Hematopoietic multipotent progenitor cell treated with erythropoietin and hydrocortisone succinate and interleukin-3 and kit ligand, for 4 days (in vitro differentiated cells): ENCODE data around the gene C1GALT1C1.
"Not testable (repeated sequence)": the region's sequence is repeated elsewhere in the genome, so short reads cannot be mapped to it uniquely, and the experiment has no call there.

Source experiments
- DNase-seq: peaks from one replicate; pipeline ENCODE4 v3.0.0-alpha.2; 2015

Gene C1GALT1C1

DNA sequence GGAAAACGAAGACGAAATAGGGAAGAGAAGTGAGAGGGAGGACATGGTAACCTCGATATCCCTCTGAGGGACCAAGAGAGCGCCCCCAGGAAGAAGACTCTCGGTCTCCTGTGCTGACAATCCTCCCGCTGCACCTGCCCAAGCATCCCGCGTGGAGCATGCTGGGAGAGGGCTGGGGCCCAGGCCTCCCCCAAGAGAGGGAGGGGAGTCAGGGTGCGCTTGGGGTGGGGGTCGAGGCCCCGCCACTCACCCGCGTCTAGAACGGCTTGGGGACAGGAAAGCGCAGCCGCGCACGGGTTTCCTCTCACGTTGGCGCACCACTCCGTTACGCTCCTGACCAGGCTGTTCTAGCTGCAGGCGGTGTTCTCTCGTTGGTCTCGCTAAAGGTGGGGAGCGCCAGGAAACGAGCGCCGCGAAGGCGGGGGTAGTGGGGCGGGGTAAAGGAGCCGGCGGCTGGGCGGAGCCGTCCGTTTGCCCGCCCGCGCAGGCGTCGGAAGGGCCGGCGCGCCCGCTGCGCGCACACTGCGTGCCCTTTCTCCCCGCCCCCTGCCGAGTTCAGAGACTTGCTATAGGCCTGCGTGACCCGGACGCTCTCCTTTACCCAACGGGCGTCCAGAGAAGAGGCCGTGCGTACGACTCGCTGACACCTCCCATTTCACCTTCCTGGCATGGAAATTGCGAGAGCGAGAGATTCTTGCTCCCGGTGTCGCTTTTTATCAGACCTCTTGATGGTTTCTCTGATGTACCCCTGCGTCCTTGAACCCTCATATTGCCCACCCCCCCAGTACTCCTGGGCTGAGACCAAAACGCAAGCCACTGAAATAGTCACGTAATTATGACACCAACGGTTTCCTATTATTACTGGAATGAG lies at the start of gene C1GALT1C1:
Gene C1GALT1C1 (minus strand): TSS at position 388 of the 871 bp plus-strand sequence. CDS start 2,888 bp downstream, outside the sequence.
- DNase-seq, result peak; percentile 97

DNA sequence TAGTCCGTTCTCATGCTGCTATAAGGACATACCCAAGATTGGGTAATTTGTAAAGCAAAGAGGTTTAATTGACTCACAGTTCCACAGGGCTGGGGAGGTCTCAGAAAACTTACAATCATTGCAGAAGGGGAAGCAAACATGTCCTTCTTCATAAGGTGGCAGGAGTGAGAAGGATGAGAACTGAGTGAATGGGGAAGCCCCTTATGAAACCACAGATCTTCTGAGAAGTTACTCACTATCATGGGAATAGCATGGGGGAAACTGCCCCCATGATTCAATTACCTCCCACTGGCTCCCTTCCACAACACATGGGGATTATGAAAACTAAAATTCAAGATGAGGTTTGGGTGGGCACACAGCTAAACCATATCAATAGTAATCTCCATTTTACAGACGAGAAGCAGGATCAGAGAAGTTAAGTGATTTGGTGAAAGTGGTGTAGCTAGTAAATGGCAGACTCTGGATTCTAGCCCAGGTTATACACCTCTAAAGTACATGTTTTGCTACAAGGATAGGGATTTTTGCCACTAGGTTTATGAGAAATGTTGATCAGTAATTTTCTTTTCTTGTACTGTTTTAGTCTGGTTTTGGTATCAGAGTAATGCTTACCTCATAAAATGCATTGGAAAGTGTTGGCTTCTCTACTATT lies 47.3 kb upstream of the C1GALT1C1 start:
- peak; percentile 22 for DNase-seq

DNA sequence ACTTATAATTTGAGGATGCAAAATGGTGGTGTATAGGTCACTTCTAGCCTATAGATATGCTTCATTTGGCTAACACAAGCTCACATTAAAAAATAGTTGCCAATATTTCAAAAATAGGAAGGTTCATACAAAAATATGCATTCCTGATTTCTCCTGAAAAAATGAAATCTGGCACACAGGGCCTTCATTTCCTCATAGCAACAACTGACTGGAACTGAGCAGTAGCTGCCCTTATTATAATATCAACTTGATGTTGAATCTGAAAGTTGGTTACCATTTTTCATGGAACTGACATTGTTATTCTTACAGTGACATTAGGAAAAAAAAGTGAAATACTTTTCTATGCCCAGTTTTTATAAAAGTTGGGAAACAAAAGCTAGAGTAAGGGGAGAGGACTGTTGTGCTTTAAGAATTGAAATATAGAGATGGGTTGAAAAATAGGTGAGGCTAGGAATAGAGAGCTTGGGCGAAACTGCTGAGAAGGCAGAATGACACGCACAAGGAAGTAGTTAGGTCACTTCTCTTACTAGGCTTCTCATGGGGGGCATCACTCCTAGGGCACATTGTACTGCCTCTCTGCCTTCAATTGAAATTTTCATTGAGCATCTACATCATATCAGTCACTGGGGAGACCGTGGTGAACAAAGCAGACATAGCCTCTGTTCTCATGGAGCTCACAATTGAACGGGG lies 43.1 kb upstream of the C1GALT1C1 start:
- DNase-seq, result no peak

DNA sequence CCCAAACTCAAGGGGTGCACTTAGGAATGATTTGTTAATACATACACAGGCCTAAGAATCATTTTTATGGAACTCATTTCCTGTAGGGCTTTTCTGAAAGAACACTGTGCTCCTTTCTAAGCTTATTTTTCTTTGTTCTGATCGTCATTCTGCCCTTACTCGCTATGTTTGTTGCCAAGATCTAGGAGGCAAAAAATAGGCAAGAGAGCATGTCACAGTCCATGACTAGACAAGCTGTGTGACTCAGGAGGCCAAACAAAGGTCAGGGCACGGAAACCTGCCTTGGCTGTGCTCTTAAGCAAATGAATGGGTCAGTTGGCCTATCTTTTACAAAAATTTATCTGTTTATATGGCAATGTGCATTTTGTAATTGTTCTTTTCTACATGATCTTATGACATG lies 42.5 kb upstream of the C1GALT1C1 start:
- DNase-seq, result no peak

DNA sequence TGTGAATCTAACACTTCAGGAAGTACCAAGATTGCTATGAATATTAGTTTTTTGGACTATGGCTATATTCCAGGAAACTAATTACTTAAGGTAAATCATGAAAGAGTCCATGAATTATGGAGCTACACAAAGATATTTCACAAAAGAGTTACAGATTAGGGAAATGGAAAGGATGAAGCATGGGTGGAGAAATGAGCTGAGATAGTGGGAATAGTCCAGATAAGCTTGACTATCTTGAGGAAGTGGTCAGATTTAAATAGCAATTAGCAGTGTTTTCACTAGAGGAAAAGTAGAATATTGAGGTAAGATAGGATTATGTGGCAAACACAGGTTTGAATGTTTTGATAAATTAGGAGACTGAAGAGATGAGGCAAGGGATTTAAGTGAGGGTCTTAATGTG lies 42.1 kb upstream of the C1GALT1C1 start:
- no peak for DNase-seq

DNA sequence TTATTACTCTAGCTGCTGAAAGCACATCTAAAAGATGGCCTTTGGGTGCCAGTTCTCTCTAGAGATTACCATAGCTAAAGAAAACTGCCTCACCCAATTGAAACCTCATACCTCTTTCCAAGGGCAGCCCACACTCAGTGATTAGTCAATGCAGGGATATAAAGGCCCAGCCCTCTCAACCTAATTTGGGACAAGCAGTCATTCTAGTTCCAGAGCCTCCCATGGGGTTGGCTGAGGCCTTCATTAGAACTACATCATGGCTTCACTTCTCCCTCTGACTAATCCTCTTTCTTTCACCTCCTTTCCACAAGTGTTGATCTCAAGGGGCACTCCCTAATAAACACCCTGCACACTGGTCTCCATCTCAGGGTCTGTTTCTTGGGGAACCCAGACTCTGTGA lies 38.5 kb upstream of the C1GALT1C1 start:
- DNase-seq, result no peak

DNA sequence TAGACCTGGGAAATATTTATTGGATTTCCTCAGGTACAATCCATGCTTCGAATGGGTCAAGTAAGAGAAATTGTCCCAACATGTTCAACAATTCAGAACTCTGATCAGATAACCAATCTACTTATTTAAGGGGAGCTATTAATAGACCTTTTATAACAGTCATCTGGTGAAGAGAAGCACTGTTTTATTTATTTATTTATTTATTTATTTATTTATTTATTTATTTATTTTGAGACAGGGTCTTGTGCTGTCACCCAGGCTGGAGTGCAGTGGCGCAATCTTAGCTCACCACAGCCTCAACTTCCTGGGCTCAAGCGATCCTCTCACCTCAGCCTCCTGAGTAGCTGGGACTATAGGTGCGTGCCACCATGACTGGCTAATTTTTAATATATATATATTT lies 34.7 kb upstream of the C1GALT1C1 start:
- not testable (repeated sequence) for DNase-seq

DNA sequence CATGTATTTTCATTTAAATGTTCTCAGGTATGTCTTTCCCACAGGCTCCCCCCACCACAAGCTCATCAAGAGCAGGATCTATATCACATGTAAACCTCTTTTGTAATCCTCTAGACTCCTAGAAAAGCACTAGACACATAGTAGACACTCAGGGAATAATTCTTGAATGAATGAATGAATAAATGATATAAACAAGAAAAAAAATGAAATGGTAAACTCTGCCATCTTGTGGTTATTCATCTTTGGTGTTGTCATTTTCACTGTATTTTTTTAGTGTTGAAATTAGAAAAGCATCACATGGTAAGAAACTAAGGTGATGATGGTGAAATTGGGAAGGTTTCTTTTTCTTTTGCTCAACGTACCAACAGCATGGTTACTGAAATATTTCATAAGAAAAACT lies 34.2 kb upstream of the C1GALT1C1 start:
- peak; percentile 53 for DNase-seq

DNA sequence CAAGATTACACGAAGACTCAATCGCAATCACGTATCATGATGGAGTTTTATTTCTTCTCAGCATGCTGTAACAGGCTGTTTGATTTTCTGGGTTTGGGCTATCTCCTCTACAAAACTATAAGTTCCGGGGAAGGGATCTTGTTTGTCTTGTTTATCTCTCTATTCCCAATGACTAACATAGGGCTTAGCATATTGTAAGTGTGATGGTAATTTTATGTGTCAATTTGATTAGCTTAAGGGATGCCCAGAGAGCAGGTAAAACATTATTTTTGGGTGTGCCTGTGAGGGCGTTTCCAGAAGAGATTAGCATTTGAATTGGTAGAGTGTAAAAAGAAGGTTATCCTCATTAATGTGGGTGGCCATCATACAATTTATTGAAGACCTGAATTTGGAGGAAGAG lies 32.8 kb upstream of the C1GALT1C1 start:
- DNase-seq, result no peak

DNA sequence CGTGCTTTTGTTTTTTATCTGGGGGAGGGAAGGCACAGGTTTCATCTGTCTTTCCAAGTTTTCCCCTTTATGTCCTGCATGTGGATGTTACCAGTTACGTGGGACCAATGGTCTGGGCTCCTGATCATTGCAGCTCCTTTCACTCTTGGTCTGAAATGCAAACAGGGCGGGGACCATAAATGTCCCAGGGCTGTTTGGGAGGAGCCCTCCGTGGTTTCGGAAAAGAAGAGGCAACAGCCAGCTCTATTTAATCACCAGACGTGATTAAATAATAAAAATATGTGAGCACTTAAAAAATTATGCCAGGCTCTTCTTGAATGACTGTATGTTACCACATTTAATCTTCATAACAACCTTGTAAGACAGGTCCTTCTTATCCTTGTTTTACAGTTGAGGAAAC lies 30.8 kb upstream of the C1GALT1C1 start:
- peak; percentile 10 for DNase-seq

DNA sequence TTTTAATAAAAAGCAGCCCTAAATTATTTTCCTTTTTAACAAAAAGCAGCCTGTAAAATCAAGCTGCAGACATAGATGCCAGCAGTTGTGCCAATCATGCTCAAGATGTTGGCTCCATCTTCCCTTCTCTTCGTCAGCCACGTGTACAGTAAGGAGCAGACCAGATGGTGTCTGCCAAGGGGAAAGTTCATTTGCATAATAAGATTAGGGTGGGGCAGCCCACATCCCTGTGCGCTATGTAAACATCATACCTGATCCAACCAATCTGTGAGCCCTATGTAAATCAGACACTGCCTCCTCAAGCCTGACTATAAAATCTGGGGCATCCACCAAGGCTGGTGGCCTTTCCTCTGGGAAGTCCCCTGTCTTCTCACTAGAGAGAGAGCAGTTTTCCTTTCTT lies 23.1 kb upstream of the C1GALT1C1 start:
- DNase-seq, result no peak

DNA sequence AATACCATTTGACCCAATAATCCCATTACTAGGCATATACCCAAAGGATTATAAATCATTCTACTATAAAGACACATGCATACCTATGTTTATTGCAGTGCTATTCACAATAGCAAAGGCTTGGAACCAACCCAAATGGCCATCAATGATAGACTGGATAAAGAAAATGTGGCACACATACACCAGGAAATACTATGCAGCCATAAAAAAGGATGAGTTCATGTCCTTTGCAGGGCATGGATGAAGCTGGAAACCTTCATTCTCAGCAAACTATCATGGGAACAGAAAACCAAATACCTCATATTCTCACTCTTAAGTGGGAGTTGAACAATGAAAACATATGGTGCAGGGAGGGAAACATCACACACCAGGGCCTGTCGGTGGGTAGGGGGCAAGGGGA lies 22.4 kb upstream of the C1GALT1C1 start:
- not testable (repeated sequence) for DNase-seq

DNA sequence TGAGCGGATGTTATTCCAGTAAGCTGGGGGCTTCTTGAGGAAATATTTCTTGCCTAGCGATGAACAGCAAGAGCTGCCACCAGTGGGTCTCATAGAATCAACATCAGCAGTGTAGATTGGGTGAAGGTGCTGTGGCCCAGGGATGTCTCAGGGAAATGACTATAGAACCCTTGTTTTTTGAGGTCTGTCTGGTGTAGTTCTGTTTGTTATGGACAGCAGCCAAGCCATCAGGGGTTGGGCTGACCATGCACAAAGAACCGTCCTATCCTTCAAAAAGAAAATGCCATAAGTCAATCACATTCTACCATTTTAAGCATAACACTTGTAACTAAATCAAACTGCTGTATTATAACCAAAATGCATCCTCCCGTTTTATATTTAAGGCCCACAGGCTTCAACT lies 17.3 kb upstream of the C1GALT1C1 start:
- no peak for DNase-seq

DNA sequence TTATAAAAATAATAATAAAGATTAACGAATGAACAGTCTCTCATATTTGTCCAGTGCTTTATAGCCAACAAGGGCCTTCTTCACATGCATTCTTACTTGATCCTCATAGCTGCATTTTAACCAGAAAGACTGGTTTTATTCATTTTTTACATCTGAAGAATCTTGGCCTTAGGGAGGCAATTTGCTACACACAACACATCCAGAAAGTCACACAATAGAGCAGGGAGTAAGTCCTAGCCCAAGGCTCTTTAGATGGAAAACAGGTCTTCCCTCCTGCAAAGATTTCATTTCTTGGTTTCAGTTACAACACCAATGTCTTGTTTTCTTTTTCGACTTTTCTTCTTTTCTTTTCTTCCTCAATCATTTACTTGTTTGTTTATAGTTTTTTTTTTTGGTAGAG lies 13.0 kb upstream of the C1GALT1C1 start:
- DNase-seq, result no peak

DNA sequence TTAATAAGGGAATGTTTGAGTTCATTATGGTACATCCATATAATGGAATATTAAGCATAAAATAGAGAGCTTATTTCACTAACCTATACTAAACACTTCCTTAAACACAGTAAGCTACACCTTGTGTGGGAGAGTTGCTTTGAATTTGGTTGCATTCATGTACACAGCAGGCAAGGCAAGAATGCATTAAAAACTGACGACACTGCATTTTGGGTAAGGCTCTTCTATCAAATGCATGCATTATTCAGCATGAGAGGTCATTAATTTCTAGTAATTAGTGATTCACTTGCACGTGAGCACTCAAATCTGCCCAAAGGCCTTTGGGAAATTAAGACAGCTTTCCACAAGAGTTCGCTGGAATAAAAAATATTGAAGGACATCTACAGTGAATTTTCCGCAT lies 8.8 kb upstream of the C1GALT1C1 start:
- DNase-seq, result no peak

DNA sequence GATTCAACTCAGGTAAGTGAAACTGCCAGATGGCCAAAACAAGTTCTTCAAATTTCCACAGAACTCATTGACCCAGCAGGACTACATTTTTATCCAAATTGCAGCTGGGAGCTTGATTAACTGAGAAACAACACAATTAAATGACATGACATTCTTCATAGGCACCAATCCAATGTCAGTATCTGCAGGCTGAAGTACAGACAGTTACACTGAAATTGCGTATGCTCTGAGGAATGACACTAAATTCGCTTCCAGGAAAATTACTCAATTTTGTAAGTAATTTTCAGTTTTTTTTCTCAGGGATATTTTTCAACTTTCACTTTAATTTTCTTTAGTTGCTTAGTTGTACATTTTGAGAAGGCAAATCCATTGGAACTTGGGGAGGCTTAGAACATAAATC lies 4.5 kb downstream of the C1GALT1C1 start:
- no peak for DNase-seq

DNA sequence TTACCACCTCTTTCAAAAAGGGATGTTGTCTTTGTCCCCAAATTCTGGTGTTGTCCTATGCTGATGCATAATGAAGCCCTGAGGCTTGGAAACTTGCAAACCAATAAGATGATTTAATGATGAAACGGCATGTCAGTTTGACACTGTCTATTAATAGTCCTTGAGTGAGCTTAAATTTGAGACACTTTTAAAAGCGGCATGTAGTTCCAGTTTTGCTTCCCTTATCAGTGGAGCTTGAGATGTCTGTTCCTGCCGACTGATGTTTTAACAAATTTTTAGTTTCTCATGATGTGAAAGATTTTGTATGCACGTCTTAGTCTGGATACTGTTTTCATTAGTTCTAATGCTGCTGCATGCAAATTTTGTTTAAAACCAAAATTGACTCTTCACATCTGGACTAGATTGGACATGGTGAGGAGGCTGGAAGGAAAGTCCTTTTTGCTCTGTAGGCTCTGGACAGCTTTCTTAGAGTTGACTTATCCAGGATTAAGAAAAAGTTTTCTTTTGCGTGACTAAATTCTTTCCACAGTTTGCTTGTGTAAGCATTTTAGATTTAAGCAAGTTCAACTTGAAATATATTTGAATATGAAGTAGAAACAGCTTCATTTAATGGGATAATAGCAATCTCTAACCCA lies 11.7 kb downstream of the C1GALT1C1 start:
- no peak for DNase-seq

DNA sequence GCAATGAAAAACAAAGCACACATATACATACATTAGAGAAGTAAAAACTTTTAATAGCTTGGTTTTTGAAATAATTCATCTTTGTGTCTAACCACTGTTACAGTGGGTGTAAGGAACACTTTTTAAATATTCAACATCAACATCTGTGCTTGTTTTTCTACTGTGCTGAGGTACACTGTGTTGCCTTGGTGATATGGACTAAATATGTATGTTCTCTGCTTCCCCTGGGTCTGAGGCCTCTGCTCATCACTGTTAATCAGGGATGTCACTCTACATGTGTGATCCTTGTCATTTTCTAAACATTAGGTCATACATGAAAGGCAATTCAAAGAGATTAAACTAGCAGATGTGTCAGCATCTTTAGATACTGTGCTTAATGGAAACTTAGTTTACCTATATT lies 15.0 kb downstream of the C1GALT1C1 start:
- no peak for DNase-seq

DNA sequence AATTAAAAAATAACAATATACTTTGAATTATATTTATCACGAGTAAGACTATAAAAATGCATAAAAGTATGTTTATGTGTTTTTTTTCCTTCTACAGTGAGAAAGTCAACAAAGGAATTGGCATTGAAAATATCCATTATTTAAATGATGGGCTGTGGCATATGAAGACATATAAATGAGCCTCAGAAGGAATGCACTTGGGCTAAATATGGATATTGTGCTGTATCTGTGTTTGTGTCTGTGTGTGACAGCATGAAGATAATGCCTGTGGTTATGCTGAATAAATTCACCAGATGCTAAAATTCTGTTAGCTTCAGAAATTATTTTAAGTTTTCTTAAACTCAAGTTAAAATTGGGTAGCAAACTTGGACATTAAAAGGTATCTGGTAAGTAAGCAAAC lies 17.8 kb downstream of the C1GALT1C1 start:
- no peak for DNase-seq

DNA sequence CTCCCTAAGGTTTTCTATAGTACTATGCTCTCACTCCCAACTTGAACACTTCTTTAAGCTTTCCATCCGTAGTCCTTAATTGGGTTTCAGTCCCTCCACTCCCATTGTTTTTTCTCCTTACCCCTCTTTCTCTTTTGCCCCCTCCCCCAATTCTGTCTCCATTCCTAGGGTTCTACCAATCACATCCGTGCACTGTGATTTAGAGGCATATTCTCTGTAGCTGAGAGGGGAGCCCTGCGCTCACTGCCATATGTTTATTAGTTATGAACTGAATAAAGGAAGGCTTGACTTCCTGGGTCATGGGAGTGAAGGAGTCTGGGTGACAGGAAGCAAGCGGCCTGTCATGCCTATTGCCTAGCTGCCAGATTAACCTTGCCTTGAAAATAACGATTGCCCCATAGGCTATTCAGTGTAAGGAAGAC lies 25.5 kb downstream of the C1GALT1C1 start:
- DNase-seq, result peak; percentile 64

DNA sequence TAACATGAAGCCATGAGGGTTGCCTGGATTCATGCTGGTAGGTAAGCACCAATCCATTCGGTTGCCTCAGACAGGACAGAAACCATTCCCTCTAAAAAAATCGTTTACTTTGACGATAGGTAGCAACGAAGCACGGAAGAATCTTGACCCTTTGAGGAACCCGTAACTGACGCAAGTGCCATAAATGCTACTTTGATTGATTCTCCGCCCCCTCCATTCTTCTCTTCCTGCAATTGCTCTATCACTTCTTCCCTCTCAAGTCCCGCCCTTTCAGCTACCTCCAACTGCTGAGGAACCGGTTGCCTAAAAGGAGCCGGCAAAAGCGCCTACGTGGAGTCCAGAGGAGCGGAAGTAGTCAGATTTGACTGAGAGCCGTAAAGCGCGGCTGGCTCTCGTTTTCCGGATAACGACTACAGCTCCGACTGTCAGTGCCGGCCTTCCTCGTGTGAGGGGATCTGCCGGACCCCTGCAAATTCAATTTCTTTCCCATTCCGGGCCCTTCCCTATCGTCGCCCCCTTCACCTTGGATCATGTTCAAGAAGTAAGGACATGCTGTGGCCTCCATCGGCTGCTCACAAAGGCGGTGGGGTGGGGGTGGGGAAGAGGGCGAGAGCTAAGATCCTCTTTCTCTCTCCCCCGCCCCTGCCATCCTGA lies 26.0 kb downstream of the C1GALT1C1 start, which contains the start of gene MCTS1:
Gene MCTS1 (plus strand): TSS at position 395 of the 654 bp plus-strand sequence. CDS start 136 bp downstream, at position 531.
- peak; percentile 97 for DNase-seq

DNA sequence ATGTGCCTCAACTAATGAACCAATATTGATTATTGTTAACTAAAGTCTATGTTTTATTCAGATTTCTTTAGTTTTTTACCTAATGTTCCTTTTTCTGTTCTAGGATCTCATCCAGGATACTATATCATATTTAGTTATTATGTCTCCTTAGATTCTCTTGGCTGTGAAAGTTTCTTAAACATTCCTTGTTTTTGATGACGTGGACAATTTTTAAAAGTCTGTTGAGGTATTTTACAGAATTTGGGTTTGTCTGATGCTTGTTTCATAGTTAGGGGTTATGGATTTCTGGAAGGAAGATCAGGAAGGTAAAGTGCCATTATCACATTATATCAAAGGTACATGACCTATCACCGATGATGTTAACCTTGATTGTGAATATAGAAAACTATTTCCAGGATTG lies 44.2 kb downstream of the C1GALT1C1 start:
- DNase-seq, result no peak
